ENCODE measurements around the gene TRIM13. TPM values are rescaled to one million over a fixed set of nuclear protein-coding genes. Genes with fewer than 3 reads are reported as not detected.

Gene TRIM13
- total RNA-seq, 1 experiment from 2014 or later: 11.6 TPM

Other genes starting within 250 kb of the TRIM13 start
- gene KPNA3, start 204.4 kb upstream of the TRIM13 start, total RNA-seq (2014; rRNA removed; shearing (Covaris generic)): 49.0 and 54.3 TPM in 2 replicates
- gene SPRYD7, start 60.7 kb upstream of the TRIM13 start, total RNA-seq (2014; rRNA removed; shearing (Covaris generic)): 11.0 and 12.0 TPM in 2 replicates
- gene KCNRG, start 18.4 kb downstream of the TRIM13 start, total RNA-seq (2014; rRNA removed; shearing (Covaris generic)): 0.53 and 0.61 TPM in 2 replicates

Data from SJCRH30 (cell line).